NCI-H748 (cell line): ENCODE results near the gene STEAP3.

Experiments used
- DNase-seq: peaks from one replicate; lab custom pipeline; 2025; ENCODE audit not compliant: unreplicated experiment; lab: John Stamatoyannopoulos, UW

The STEAP3 gene

DNA sequence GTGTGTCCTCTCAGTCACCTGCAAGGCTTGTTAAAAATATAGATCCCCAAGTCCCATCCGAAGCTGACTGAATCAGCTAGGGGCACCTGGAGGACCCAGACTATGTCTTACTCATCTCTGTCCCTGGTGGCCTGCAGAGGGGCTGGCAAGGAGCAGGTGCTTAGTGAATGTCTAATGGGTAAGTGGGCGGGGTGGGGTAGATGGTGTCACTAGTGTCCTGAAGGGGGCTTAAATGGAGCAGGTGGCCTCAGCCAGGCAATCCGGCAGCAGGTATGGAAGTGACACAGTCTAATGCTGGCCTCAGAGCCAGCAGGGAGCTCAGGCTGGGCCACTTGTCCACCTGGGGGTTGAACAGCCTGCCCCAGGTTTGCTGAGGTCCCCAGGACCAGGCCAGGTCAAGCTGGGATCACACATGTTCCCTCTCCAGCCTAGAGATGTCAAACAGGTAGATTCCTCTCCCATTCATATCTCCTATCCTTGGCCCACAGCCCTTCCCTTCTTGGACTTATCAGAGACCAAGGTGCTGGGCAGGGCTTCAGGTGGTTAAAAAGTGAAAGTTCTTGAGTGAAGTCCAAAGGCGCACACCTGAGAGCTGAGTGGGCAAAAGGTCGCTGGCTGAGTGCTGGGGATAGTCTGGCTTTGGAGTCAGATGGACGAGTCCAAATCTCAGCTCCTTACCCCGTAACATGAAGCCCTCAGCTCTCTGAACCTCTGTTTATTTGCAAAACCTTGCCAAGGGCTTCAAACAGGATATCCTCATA, 1.7 kb downstream of the STEAP3 start:
- DNase-seq: peak; percentile 25

DNA sequence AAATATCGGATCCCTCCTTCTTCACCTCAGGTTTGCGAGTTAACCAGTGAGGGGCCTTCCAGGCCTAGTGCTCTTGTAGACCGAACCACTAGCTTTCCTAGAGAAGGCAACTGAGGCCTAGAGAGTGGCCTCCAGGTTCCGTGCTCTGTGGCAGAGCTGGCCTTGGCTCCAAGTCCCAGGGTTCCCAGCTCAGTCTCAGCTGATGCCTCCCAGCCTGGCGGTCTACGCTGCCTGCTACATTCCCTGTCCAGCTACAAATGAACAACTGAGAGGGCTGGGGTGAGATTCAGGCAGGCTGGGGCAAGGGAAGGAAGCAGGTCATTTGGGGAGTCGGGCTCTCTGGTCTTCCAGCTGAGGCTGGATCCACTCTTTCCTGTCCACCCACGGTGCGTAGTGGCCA, 2.3 kb downstream of the STEAP3 start:
- DNase-seq: no peak

DNA sequence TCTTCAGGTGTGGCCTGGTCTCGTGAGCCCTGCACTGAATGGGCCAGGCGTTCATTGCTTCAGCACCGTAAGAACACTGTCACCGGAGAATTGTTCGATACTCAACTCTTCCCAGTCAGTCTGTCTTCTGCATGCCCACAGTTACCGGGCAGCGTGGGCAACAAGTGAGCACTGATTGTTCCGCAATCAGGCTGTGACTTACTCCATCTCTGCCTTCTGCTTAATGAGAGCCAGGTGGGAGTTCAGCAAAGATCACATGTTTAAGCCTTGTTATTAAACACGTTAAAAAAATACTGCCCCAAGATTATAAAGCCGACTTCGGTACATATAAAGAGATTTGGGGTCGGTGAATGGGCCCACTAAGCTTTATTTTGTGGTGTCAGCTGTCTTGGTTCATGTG, 3.7 kb downstream of the STEAP3 start:
- DNase-seq: no peak

DNA sequence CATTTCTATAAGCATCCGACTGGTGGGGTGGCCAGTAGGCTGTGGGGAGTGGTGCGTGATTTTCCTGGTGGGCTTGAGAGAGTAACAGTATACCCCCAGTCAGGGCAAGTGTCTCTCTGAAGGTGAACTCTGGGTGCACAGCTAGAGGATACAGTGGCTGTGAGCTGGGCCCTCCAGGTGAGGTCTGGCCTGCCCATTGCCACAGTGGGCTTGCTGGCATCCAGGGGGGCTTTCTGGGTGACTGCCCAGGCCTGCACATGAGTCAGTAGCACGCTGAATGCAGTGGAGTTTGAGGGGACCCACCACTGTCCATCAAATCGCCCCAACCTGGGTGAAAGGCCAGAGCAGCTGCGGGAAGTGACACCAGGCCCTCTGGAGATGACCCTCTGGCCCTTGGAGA, 4.5 kb downstream of the STEAP3 start:
- no peak for DNase-seq

DNA sequence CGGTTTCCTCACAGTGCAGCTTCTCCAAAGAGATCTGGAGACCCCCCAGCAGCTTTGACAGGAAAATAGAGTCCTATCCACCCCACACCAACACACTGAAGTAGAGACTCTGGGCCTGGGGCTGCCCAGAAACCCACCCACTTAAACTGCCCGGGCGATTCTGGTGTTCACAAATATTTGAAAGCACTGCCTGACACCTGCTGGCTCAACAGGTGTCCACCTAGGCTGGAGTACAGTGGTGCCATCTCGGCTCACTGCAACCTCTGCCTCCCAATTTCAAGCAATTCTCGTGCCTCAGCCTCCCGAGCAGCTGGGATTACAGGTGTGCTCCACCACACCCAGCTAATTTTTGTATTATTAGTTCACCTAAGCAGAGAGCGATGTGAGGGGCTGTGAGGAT, 5.3 kb downstream of the STEAP3 start:
- DNase-seq: no peak

DNA sequence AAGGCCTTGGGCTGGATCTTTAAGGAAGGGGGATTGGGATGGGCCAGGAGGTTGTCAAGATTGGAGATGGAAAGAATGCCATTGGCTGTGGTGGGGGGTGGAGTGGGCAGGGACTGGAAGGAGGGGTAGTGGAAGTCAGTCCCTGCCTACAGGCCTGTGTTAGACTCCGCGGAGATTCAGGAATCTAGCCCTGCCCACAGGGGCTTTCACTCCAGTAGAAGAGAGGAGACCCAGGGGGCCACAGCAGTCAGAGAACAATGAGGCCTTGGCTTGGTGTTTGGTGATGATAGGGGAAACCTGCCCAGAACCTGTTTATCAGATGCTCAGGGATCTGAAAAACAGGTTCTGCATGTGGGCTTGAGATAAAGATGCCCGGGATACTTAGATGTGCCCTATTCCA, 6.1 kb downstream of the STEAP3 start:
- no peak for DNase-seq

DNA sequence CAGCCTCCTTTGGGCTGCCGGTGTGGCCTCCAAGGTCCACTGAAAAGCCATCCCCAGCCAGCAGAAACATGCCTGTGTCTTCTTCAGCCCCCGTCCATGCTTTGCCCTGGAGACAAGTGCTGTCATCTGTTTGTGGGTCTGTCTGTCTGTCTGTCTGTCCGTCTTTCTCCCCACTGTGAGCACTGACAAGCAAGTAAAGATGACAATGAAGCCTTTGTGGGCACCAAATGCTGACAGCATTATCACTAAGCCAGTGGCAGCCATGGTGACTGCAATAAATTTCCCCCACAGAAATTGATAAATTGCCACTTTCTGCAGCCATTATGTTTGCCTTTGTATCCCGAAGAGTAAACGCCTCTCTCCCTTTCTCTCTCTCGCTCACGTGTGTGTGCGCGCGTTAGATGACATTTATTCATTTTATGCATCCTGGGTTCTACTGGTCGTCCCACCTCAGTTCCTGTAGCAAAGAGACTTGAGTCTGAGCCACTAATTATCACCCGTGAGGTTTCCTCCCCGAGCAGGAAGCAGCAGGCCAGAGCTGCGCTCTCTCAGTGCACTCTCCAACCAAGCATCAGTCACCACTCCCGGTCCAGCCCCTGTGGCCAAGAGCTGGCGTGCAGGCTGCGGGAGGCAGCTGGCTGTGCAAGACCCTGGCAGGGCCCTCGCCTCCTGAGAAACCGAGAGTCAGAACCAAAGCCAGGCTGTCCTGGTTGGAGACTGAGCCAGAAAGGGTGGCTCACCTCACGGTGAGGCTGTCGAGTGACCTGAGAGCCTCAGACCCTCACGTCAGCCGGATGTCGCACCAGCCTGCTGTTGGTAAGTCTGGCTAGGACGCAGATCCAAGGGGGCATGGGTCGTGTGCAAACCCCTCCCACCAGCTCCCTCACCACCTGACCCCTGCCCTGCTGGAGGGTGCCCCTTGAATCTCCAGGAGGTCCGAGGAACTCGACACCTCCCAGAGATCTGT, 6.9 kb downstream of the STEAP3 start:
- peak; percentile 50 for DNase-seq

DNA sequence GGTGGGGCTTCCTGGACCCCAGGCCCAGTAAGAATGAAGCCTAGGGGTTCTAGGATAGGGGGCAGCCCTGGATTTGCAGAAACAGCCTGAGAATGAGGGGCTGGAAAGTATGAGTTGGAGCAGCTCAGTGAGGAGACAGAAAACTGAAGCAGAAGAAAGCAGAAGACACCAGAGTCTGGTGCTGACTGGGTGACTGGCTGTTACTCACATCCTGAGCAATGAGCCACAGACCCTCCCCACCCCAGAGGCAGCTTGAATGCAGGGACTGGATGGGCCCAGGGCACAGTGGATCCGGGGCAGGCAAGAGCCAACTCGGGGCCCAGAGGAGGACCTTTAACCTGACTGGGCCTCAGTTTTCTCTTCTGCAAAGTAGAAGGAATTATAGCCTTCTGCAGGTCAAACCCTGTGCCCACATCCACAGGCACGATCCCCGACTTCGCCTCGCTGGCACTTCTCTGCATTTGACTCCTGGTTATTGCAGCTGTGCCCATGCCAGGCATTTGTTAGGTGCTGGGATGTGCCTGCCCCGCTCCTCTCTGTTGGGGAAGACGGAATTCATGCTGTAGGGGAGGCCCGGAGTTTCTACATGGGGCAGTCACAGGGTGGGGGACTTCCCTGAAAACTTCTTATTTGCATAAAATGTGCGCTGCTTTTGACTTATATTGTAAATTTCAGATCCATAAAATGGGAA, 8.5 kb downstream of the STEAP3 start:
- DNase-seq: no peak

DNA sequence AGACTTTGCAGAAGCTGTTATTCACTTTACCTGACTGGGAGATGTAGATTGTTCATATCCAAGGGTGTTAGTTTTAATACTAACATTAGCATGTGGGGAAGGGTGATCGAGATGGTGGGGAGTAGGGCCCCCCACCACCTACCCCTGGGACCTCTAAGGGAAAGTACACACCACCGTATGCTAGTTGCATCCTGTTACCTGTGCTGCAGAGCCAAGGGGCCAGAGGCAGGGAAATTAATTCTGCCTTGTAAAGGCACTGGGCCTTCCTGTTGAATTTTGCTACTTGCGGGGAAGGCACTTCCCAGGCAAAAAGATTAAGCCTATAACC, 9.0 kb downstream of the STEAP3 start:
- no peak for DNase-seq

DNA sequence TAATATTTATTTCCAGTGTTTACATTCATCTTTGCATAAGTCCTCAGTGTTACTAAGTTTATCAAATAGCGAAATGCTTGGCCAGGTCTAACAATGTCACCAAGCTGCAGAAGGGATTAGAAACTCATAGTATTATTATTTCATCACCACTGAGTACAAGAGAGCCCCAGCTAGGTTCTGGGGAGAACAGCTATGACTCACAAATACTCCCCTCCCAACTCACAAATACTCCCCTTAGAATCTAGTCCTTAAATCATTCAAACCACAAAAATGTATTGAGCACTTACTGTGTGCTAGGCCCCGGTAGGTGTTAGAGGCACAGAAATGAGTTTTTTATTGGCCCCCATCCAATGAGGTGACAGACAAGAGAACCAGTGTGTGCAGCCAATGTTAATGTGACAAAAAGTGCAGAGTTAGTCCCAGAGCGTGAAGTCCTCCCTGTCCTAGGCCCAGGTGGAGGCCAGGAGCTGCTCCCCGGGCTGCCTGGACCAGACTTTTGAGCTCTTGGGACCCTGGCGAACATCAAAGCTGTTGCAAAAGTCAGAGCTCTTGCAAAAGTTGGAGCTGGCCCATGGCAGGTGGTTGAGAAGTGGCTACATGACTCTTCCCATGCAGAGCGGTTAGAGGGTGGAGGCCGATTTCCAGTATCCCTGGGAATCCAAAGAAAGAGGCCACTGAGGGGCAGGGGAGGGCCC, 9.8 kb downstream of the STEAP3 start:
- no peak for DNase-seq

DNA sequence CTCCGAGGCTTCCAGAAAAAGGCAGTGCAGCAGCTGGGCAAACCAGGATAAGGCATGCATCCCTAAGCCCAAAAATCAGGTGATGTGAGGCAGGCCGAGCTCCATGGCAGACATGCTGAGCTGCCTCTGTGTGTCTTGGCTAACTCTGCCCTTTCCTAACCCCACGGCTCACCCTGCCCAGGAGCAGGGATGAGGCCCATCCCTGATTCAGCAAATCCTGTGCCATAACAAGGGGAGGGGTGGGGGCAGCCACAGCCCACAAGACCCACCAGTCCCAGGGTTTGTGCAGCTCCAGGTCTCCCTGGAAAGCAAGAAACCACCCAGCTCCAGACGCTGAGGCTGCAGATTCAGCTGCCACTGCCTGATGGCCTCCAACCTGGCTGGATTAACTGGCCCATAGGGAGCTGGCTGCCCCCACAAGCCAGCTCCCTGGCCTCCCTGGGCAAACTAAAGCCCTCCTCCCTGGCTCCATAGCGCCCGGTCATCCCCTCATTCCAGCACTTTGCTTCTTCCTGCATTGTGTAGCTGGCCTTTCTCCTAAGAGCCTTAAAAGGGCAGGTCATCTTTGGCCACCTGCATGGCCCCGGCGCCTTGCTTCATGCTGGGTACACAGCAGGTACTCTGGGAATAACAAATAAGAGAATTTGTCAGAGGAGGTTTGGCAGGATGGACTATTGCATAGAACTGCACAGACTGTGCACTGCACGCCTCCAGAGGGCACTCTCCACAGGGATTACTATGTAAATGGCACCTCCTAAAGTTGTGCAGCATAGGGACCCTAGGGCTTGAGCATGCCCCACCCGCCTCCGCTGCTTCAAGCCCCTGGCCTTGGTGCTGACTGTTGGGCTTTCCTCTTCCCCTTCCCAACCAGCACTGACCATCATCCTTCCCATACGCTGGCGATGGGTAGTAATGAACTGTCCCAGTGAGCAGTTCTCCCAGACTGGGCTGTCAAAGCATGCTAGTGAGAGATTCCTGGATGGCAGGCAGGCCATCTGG, 10.7 kb downstream of the STEAP3 start:
- DNase-seq: peak; percentile 22

DNA sequence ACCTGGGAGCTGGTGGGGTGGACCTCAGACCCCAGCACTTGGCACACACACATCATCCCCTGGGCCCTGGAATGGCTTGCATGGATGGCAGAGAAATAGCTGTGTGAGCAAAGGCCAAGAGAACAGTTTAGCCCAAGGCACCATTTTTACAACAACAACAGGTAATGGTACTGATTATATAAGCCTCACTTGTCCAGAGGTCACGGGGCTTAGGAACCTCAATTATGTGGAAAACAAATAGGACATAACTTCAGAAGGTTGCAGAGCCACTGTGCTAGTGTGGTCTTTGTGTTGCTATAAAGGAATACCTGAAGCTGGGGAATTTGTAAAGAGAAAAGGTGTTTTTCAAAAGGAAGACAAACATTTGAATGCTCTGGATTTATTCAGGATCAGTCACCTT, 13.2 kb downstream of the STEAP3 start:
- DNase-seq: no peak

DNA sequence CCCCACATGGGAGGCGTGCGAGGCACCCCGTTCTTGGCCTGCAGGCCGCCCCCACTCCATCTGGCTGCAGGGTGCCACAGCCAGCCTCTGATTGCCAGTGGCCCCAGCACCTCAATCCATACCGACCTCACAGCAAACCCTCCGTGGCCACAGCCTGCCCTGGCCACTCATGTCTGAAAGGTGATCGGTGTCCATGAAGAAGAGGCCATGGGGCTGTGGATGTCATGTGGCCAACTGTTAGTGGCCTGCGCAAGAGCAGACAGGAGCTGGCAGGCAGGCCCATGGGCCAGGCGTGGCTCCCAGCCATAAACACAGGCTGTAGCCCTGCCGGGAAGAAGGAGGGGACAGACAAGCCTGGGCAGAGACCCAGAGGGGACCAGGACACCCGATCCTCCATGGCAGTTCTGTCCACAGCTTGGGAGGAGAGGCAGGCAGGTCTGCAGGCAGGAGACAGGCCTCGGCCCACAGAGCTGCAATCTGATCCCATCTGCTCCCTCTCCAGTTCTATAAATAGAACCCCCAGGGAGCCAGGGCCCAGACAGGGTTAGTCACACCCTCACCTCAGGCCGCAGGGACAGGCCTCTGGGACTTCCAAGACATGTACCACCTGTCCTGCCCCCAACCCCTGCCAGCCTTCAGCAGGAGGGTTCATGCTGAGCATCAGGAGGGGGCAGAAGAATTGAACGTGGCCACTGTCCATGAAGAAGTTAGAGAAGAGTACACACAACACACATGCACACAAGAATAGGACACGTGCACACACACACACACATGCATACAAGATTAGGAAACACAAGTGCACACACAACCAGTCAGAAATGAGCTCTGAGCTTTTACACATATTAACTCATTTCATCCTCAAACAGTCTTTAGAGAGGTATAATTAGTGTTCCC, 16.9 kb downstream of the STEAP3 start:
- DNase-seq: peak; percentile 85

DNA sequence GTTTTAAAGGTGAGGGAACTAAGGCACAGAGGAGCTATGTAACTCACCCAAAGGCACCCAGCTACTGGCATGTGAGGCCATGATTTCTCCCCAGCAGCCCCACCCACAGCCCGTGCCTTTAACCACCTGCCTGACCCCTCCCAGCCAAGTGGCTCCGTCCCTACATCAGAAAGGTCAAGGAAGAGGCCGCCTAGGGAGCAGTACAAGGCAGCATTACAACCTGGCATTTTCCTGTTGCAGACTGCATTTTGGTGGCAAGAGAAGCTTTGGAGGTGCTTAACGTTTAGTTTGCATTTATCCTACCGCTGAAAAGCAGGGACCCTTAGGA, 17.5 kb downstream of the STEAP3 start:
- DNase-seq: peak; percentile 27

DNA sequence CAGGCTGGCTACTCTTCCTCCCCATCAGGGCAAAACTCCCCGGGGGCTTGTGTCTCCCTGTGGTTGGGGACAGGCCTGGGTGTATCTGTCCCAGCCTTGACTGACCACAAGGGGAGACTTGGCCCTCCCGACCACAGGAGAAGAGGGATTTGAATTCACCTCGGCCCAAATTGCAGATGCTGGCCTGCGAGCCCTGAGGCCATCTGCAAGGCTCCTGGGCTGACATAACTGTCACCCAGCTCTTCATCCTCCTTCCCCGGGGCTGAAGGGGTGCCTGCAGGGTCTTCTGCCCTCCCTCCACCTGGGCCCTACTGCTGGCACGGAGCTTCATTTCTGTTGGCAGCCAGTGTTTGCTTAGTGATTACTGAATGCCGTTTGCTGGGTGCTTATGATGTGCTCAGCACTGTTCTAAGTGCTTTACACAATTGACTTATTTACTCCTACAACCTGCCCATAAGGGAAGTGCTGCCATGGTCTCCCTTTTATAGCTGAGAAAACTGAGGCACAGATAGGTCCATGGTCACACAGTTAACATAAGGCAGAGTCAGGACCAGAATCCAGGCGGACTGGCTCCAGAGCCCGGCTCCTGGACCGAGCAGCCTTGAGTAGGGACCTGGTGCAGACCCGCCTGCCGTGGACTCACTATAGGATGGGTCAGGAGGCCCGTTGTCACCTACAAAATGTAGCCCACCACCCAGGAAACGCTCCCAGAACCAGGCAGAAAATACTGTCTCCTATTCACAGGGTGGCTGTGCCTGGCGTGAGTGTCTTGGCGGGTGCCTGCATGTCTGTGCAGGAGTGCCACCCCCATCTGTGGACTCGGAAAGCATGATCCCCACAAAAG, 18.9 kb downstream of the STEAP3 start:
- peak; percentile 75 for DNase-seq

DNA sequence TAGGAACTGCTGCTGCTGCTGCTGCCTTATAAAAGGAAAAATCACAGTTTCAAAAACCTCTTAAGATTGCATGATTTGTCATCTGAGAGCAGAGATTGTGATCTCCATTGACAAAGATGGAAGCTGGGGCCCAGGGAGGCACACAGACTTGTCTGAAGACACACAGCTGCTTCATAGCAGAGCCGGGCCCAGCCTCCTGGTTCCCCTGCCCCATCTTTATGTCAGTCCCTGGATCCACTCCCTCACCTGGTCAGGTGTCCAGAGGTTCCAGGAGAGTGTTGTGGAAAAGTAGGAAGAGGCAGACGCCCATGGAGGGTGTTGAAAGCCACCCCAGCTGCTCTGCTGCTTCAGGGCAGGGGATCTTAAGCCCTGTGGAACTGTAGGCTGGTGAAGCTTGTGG, 20.0 kb downstream of the STEAP3 start:
- no peak for DNase-seq

DNA sequence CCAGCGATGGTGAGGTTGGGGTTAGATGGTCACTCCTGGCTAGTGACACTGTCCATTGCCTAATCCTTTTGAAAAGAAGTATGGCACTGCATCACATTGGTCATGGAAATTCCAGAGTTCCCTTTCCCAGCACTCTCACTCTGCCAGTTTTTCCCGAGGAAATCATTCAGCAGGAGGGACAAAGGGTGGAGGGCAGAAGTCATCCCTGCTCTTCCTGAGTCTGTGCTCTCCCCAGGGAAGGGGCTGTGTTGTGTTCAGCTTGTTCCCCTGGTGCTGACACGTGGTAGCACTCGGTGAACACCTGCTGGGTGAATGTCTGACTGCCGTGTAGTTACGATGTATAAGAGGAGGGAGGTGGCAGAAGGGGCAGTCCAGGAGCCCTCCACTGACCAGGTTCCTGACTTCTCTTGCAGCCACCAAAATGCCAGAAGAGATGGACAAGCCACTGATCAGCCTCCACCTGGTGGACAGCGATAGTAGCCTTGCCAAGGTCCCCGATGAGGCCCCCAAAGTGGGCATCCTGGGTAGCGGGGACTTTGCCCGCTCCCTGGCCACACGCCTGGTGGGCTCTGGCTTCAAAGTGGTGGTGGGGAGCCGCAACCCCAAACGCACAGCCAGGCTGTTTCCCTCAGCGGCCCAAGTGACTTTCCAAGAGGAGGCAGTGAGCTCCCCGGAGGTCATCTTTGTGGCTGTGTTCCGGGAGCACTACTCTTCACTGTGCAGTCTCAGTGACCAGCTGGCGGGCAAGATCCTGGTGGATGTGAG, 21.6 kb downstream of the STEAP3 start:
- no peak for DNase-seq
